ELF-1 (cell line): ENCODE data around the gene UQCC2.

Experiments used
- DNase-seq: peaks from one replicate; pipeline ENCODE4 v3.0.0-alpha.2; 2016; ENCODE audit warnings: low read depth, low spot score

The UQCC2 gene

DNA sequence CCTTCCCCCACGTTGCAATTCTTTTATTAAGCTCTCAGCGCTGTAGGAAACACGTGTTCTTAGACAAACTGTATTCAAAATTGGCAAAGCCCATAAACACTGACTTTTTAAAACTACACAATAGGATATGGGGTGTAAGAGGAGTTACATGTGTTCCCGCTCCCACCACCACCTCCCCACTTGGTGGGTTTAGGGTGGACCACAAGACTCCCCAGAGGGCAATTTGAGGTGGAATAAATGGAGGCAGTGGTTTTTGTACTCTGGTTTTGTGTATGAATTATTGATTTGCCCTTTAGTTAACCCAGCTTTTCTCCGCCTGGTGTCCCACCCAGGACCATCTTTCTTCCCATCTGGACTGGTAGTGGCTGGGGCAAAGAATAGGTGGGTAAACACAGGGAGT is 3.7 kb downstream of the UQCC2 start:
- no peak for DNase-seq

DNA sequence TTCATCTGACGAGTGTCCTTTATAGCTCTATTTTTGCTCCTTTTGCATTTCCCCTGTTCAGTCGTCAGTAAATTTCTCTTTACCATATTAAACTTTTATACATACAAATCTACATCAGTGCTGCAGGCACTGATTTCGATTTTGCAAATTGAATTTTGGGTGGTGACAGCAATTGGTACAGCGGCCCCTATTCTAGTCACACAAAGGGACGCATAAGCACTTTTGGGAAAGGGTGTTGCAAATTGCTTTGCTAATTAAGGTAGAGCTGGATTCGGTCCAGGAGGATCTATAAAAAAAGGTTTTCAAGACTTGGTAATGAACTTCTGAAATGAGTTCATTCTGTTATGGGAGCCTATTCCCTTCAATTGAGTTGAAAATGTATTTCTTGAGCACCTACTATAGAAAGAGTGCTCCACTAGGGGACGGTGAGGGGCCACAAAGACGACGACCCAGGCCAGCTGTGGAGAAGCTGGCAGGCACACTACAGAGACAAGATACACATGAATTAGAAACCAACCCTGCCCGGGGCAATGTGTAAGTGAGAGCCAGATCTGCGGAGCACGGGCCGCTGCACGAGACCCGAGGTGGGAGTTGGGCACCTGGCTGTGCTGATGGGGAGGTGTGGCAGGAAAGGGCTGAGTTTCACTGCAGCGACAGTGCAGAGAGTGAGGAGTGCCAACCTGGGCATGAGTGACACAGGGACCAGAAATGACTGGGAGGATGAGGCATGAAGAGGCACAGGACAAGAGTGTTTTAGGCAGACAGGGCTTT is 5.4 kb downstream of the UQCC2 start:
- DNase-seq: peak; percentile 63

DNA sequence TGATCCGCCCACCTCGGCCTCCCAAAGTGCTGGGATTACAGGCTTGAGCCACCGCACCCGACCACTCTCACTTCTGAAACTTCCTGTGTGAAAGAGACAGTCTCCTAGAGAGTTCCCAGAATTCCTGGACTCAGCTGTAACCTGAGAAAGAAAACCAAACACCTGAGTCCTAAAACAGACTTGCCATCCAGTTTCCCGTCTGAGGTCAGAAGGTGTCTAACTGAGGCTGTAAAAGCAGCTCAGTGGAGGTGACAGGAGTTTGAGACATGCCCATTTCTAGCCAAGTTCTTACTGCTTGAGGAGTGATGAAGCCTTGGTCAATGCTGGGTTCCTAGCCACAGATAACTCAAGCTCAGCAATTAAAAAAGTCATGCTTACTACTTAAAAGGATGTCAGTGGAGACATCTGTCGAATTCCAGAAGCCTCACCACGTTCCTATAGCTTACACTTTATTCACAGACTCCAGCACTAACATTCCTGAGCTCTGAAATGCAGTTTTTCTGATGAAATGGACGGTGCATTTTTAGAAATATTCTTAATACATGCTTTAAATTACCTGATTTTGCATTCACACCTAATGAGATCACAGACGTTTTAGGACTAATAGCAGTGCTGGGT is 6.1 kb downstream of the UQCC2 start:
- DNase-seq: no peak

DNA sequence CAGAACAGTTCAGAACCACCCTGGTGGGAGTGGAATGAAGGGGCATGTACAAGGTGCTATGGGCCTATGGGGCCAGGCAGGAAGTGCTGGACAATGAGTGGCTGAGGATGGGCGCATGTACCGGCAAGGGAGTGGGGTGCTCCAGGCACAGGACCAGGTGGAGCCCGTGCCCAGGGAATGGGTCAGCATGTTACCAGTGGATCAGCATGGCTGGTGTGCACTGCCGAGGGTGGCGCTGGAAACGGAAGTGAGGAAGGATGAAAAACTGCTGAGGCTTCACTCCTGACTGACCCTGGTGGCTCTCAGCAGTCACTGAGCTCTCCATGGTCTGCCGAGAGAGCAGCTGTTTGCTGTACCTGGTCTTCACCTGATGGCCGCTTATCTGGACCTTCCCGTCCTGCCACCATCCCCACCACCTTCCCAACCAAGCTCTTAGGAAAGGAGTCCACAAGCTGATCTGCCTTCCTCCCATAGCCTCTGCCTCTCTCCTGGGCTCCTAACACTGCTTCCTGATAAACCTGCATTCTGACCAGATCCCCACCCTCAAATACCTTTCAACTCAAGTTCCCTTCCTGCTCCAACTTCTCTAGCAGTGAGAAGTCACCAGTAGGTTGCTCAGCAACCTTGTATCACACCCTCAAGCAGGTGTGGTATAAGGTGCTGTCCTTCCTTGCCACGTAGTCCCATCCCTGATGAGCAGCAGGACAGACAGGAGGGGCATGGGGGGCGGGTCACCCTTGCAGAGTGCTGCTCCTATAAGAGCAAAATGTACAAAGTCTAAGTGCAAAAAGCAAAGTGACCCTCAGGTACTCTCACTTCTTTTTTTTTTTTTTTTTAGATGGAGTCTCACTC is 7.1 kb downstream of the UQCC2 start:
- DNase-seq: no peak

DNA sequence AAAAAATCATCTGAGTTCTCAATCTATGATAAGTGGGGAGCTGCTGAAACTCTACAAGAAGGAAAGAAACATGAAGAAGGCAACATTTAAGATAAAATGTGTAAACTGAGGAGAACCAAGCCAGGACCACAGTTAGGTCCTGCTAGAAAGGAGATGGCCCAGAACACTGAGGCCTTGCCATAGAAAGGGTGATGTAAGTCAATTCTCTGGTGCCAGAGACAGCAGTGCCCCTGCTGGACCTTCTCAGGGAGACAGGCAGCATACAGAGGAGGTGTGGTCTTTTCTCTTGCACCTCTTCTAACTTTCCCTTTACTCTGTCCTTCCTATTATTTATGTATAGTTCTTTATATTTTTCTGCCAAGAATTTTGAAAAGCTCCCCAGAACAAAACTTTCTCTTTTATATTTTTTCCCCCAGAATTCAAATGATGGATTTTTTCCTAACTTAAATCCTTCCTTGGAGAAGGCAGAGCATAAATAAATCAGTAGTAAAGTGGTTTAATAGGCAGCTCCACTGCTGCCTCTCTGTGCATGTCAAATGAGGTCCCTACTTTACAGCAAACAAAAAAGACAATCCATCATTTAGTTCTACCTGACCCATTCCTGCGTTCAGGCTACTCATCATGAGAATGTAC is 9.0 kb downstream of the UQCC2 start:
- no peak for DNase-seq

DNA sequence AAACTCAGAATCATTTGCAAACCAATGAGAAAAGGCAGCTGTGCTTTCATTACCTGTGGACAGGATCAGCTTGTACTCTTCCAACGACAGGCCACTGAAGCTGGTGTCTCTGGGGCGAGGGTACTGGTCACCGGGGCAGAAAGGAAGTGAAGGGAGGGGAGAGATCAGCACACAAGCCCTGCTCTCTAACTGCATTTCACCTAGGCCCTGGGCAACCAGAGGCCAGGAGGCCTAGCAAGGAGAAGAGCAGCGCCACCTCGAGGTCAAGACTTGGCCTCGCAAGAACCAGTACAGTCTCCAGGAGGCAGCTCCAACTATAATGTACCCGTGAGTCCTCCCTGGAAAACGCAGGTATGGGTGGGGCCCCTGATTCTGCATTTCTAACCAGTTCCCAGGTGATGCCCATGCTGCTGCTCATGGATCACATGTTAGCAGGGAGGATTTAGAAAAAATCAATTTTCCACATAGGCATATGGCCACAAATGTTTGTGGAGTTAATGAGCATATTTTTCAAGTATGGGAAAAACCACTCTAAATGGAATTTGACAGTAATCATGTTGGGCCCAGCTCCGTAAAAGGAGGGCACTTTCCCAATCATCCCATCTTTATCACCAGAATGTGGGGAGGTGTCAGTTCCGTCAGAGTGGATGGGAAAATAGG is 11.0 kb downstream of the UQCC2 start:
- DNase-seq: peak; percentile 85

DNA sequence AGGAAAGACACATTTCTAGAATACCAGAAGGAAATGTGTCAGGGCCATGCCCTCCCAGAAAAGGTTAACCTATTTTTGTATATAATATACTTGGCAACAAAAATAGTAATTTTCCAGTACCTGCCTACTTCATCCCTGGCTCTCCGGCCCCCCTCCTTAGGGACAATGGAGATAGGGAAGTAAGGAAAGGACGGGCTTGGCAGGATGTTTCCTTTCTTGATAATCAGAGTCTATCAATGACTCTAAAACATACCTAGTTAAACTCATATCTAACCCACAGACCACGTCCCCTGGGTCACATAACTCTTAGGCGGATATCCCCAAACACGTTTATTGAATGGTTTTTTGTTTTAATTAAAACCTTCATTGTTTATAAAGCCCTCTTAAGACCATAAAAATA is 11.8 kb downstream of the UQCC2 start:
- DNase-seq: no peak

DNA sequence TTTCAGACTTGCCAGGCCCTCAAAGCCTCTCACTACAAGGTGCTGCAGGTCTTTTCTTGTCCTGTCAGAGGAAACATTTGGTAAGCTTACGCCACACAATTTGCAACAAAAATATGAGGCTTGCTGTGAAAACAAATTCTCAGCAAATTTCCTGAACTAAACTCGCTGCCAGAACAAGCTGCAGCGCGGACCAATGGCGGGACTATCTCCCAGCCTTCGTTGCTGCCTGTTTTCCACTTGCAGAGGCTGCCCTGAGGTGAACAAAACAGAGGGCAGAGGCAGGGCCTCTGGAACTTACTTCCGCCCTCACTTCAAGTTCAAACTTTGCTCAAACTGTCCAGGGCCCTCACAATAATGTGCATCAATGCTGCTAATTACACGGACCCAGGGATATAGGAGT is 12.4 kb downstream of the UQCC2 start:
- DNase-seq: no peak

DNA sequence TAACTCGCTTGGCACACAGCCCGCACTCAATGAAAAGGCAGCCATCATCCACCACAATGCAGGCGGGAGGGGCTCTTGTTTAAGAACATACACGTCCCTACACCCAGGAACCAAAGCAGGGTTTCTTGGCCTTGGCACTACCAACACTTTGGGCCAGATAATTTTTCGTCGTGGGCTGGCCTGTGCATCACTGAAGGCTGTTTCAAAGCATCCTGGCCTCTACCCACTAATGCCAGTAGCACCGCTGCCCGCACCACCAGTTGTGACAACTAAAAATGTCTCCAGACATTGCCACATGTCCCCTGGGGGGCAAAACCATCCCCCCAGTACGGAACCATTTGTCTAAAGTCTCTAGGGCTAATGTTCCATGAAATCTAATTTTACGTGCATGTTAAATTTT is 13.0 kb downstream of the UQCC2 start:
- DNase-seq: no peak

DNA sequence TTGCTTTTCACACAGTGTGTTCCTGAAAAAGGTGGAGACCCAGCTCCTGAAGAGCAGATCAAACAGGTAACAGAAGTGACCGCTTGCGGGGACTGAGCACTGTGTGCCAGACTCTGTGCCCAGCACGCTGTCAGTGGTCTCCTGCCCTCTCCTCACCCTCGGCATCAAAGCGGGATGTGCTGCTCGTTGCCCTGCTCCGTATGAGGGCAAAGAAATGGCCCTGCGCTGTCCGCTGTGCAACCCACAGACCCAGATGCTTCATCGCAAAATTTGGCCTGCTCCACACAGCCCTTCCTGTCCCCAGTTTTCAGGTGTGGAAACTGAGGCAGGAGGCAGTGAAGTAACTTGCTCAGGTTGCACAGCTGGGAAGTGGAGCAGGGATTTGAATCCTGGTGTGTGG is 13.7 kb downstream of the UQCC2 start:
- no peak for DNase-seq

DNA sequence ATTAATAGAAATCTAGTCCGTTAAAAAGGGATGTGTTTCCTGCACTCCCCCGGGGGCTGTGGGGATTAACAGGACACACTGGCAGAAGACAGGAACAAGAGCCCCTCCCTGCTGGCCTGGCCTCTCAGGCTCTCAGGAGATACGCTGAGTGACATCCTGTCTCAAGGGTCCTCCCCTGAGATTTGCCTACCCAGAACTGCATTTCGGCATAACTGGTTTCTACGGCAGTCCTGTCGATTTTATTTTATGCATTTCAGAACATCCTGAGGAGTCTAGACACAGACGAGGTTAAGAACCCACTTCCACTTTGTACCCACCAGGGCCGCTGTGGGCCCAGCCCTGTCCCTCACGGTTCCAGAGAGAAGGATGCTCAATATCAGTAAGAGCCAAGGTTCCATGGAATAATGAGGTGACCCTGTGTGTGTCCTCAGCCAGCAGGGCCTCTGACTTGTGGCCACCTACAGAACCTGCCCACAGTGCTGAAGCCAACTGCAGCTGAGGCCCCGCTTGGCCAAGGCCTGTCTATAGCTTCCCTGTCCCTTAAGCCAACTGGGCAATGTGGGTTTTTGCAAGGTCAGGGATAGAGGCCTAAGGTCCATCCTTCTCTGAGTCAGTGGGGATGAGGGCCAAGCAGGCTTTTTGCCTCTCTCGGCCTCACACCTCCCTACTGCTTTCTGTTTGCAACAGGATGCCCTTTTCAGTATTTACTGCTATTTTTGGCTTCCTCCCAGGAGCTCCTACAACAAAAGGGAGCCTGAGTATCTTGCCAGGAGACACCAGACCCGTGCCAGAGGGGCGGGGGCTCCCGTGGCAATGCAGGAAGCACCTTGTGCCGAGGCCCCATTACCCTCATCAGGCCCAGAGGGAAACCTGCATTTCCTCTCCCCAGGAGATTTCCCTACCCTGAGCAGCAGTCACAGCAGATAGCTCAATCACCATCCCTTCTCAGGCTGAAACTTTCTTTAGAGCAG is 14.7 kb downstream of the UQCC2 start:
- no peak for DNase-seq

DNA sequence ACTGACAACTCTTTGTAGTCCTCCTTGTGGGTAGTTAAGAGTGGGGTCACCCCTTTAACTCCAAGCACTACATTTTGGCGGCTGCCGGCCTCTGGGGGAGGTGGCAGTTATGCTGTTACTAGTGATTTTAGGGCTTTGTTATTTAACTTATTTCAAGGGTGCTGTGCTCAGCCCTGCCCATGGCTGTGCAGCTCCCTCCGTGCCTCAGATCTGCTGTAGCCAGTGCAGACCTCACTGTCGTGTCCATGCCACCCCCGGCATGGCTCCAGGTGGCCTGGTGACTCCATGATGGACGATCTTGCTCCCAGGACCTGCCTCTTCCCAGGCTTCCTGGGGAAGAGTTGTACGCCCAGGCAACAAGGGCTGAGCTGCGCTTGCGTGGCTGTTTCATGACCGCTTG is 15.4 kb downstream of the UQCC2 start:
- no peak for DNase-seq

DNA sequence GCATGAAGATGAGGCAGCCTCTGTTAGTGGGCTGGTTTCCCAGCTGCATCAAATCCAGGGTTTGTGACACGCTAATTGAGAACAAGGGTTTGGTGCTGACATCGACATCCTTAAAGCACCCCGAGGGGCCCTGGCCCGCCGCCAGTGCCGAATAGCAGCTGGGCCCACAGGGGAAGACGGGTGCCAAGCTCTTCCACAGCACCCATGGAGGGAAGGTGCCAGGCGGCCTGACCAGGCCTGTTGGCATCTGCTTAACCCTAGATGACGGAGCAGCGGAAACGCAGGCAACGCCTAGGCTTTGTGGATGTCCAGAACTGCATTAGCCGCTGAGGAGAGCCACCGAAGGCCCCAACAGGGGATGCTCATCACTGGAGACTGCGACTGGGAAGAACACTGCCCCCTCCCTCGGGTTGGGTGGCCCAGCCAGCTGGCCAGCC is 16.0 kb downstream of the UQCC2 start:
- no peak for DNase-seq

DNA sequence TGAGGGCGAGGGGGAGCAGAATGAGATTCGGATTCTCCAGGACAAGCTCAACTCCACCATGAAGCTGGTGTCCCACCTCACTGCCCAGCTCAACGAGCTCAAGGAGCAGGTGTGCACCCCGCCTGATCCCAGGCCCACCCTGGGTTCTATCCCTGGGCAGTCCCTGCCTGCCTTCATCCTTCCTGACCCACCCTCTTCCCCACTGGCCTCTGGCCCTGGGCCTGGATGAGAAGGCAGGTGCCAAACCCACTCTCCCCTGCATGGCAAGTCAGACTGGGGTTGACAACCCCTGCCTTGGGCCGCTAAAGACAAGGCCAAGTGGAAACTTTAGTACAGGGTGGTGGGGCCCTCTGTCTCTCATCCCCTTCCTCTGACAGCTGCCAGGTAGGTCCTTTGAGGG is 16.5 kb downstream of the UQCC2 start:
- no peak for DNase-seq

DNA sequence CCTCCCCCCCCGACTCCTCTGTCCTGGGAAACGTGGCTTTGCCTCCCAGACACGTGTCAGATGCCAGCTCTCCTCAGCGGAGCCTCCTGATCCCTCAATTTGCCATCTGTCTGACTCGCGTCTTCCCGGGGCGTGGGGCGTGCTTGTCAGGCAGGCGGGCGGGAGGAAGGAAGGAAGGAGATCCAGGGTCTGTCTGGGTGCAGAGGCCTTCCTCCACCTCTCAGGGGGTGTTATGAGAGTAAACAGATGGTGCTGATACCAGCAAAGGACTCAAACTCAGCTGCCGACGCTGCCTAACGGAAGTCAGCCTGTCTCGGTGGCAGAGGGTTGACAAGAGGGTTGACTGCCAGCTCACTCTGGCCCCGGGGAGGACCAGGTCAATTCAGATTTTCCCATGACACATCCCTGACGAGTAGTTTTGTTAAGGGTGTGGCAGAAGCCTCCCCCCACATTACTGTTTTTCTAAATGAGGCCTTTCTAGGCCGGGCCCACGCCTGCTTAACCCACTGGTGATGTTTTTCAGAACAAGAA is 17.0 kb downstream of the UQCC2 start:
- no peak for DNase-seq

DNA sequence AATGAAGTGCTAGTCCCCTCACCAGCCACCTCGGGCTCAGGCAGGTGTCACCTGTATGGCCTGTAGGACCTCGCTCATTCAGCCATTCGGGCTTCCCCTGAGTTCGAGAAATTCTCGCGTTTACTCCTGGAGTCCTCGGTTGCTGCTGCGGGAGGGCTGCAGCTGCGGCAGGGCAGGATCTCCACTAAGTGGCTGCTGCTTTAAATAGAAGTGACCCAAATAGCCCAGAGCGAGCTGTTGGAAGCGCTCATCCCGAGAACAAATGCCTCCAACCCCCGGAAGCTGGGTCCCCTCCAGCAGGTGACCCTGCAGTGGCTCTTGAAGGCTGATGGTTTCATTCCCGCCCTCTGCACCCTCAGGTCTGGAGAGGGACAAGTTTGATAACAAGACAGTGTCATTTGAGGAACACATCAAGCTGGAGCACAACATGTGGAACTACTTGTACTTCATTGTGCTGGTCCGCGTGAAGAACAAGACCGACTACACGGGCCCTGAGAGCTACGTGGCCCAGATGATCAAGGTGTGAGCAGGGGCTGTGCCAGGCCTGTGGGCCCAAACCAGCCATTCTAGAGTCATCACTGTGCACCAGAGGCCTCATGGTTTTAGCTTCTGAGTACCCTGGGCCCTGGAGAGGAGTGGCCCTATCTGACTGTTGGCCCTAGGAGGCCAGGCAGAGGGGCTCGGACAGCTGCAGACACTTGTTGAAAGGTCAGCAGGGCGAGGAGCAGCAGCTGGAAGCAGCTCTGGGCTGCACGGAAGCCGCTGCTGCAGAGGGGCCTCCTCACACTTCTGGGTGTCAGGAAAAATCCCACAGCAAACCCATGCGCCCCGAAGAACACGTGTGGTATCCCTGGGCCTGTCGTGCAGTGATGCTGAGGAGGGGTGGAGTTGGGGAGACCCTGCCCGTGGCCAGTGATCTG is 18.1 kb downstream of the UQCC2 start:
- DNase-seq: no peak

DNA sequence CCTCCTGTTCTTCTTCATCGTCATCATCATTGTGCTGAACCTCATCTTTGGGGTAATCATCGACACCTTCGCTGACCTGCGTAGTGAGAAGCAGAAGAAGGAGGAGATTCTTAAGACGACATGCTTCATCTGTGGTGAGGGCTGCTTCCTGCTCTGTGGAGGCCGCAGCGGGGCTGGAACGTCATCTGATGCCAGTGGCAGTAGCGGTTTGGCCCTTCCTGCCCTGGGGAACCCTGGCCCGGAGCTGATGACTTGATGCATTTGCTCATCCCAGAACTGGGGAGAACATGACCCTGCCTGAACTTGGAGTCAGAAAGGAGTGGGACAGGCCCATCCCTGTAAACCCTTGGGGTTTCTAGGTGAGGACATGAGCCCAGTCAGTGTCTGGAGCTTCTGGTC is 18.7 kb downstream of the UQCC2 start:
- DNase-seq: no peak

DNA sequence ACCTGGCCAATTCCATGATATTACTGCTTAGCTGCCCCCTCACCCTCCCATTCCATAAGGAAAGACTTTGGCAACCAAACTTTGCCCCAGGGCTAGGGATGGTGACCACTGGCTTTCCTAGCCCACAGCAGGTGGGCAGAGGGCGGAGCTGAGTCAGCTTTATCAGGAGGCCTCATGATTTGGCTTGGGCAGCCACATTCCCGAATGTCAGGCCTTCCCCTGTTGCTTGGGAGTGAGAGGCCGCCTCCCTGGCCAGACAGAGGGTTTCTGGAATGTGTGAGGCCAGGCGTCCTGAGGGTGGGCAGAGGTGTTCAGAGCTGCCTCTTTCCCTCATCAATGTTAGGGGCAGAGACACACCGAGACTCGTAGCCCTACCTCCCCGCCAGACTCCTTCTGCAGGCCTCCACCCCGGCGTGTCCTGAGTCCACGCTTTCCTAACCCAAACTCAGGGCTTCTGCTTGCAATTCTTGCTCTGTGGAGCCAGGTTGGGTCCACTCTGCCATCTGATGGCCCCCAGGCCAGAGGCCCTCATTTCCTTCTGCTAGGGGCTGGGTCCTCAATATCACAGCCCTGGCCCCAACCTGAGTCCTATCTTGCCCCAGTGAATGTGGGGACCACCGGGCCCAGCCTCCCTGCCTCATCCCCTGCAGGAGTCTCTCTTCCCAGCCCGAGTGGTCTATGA is 19.3 kb downstream of the UQCC2 start:
- peak; percentile 87 for DNase-seq
